Breast epithelium (tissue), 3 donors: ENCODE data around the gene RNF151.

Experiments used
- CTCF ChIP-seq, 3 donors: fragments of 450-650 bp; IDR thresholded peaks; one replicate each; pipeline ENCODE4 v1.5.1; 2016 to 2017; ENCODE audit warnings: antibody characterized with exemption in 3 of 3, mild to moderate bottlenecking in 3 of 3, moderate library complexity in 3 of 3
- POLR2A ChIP-seq: fragments of 450-650 bp; IDR thresholded peaks from one replicate; pipeline ENCODE4 v1.6.1; 2016; ENCODE audit warnings: antibody characterized with exemption, mild to moderate bottlenecking, moderate library complexity
- POLR2AphosphoS5 ChIP-seq, 3 donors: sonication (generic); formaldehyde crosslinking; IDR thresholded peaks; one replicate each; pipeline ENCODE4 v1.6.1; 2017; ENCODE audit warnings: antibody characterized with exemption in 3 of 3

GRCh38 chr16:1982013-1982433 is 15.4 kb downstream of the RNF151 start:
- TF ChIP-seq CTCF (IDR thresholded peaks at IDR 0.05): no peak
- TF ChIP-seq POLR2A: no peak
- TF ChIP-seq POLR2AphosphoS5 (IDR thresholded peaks at IDR 0.05): no peak
